ENCODE data around the gene TSPAN14. TPM values are rescaled to one million over a fixed set of nuclear protein-coding genes. Genes with fewer than 3 reads are reported as not detected.
A peak's percentile ranks its signal among the peaks of the same experiment; 100 is the strongest.

TSPAN14 gene
- total and polyA plus RNA-seq, 2 of the 8 experiments (the other 6 are each of a cell fraction or from before 2014, with no cell fraction given): 47.4 to 57.8 TPM

DNA sequence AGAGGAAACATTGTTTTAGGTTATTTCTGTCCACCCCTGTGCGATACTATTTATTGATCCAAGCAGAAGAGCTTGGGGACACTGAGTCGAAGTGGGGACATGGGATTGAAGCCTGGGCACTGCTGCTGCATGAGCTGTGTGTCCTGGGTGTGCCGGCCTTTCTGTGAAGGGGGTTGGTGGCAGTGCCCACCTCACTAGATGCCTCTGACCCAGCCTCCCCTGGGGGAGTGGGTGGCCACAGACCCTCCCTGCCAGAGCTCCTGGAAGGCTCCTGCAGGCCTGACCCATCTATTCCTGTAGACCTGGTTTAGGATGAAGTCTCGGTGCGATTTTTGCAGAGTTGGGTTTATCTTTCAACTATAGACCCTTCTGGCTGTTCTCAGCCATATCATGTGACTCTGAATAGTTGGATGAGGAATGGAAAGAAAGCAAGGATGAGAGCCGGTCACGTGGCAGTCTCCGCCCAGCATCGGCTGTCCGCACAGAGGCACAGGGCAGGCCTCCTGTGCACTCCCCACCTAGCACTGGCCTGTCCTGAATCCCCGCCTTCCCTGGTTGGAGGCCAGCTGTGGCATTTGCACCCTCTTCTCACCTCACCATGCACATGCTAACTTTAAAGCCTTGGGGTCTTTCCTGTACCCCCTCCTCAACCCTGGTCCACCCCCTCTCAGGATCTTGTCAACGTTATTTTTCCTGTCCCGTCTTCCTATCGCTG is 66.0 kb downstream of the TSPAN14 start:
- H4K20me1 ChIP-seq (replicated peaks in 1 of 2; ENCODE audit: control insufficient read depth in 1 of 2, insufficient read depth in 2 of 2, low read length in 2 of 2): peaks cover 1 to 3% of the 10 kb centered on the region in 2 experiments
- H2AK5ac ChIP-seq (ENCODE audit: low read depth, low read length): no peak overlapping the region
- H2BK15ac ChIP-seq (ENCODE audit: low read length): no peak overlapping the region
- H2AFZ ChIP-seq (ENCODE audit: low read length): no peak overlapping the region
- no peak overlapping the region for H4K5ac ChIP-seq (ENCODE audit: insufficient read length, low read depth, low read length)
- ChIA-PET POLR2A (ENCODE audit: partially characterized antibody) (no interaction called here), CTCF (ENCODE audit: partially characterized antibody) (interaction anchor here (0.6 to 3.0 kb wide), 4 partner anchors 15 to 140 kb away, joined by 3 to 22 read pairs (median 3); no protein-coding TSS in a partner anchor)
- H3K9ac ChIP-seq (replicated peaks in 1 of 4; ENCODE audit: extremely low read depth in 1 of 4, low read depth in 3 of 4, low read length in 3 of 4): no peak overlapping the region
- no peaks in the 10 kb centered on the region for H3K79me1 ChIP-seq (ENCODE audit: low read depth, low read length)
- no peak overlapping the region for H3K56ac ChIP-seq (replicated peaks; ENCODE audit: insufficient read length, low read depth, low read length)
- H2BK120ac ChIP-seq (replicated peaks; ENCODE audit: low read depth, low read length): no peak overlapping the region
- H3K4me3 ChIP-seq (ENCODE audit: extremely low read depth in 1 of 4, insufficient read depth in 2 of 4, low read depth in 3 of 4, low read length in 4 of 4): no peak overlapping the region
- no peak for FAIRE-seq
- H3K4me1 ChIP-seq (replicated peaks in 1 of 4; ENCODE audit: control insufficient read depth in 3 of 4, insufficient read depth in 4 of 4, low read length in 3 of 4): peaks cover 0 to 2% (median 0%) of the 10 kb centered on the region in 4 experiments; a peak in 3 of 7 replicates
- H3K27me3 ChIP-seq (replicated peaks in 1 of 4; ENCODE audit: control insufficient read depth in 3 of 4, extremely low read depth in 1 of 4, insufficient read depth in 3 of 4, low read length in 3 of 4): no peaks in the 10 kb centered on the region
- no peak overlapping the region for H3K18ac ChIP-seq (ENCODE audit: extremely low read depth, low read length)
- no peaks in the 10 kb centered on the region for H3K9me3 ChIP-seq (ENCODE audit: insufficient read depth in 2 of 2, low read depth in 1 of 2, low read length in 1 of 2)
- H3K36me3 ChIP-seq (ENCODE audit: control insufficient read depth in 2 of 4, insufficient read depth in 4 of 4, low read length in 3 of 4): peaks cover 0 to 9% (median 8%) of the 10 kb centered on the region in 4 experiments; a peak in 6 of 8 replicates
- no peak overlapping the region for H4K91ac ChIP-seq (replicated peaks; ENCODE audit: insufficient read length, low read length)
- WGBS, 2 experiments (ENCODE audit: extremely low coverage in 1 of 2, insufficient coverage in 1 of 2, insufficient read length in 1 of 2, insufficient replicate concordance in 2 of 2, low coverage in 1 of 2, low lambda C conversion rate in 2 of 2, missing lambda C conversion rate in 1 of 2): 93% methylated on average over 14 of the region's 14 CpGs; no CpG with 5 or more reads in 1 of the 2 experiments
- H3K23me2 ChIP-seq (ENCODE audit: low read depth, low read length): no peaks in the 10 kb centered on the region
- DNase-seq (ENCODE audit: low read depth in 1 of 2, low spot score in 2 of 2): no peak
- no peak overlapping the region for H2BK5ac ChIP-seq (ENCODE audit: low read depth, low read length)
- H3K4me2 ChIP-seq (ENCODE audit: insufficient read depth in 1 of 2, low read depth in 2 of 2, low read length in 2 of 2): no peak overlapping the region
- no peak overlapping the region for H3K27ac ChIP-seq (ENCODE audit: low read depth, low read length)
- H3K23ac ChIP-seq (ENCODE audit: insufficient read length): no peak overlapping the region
- no peak overlapping the region for H3K4ac ChIP-seq (replicated peaks; ENCODE audit: insufficient read length, low read depth, low read length)
- no peak overlapping the region; the same call in 1 of the 2 replicates for H4K8ac ChIP-seq (ENCODE audit: extremely low read depth, insufficient read depth, low read length)
- H3K79me2 ChIP-seq (ENCODE audit: control insufficient read depth in 1 of 2, insufficient read depth in 2 of 2, low read length in 2 of 2): no peaks in the 10 kb centered on the region
- no peak overlapping the region for H2BK20ac ChIP-seq (ENCODE audit: low read length)
- H2BK12ac ChIP-seq (ENCODE audit: low read depth, low read length): no peak overlapping the region
- TF ChIP-seq POLR2AphosphoS5 (IDR thresholded peaks at IDR 0.05; ENCODE audit: low read depth, low read length): 0 out of 2 replicates have a peak, but pooled peaks have one; percentile 16
- TF ChIP-seq BRCA1 (IDR thresholded peaks at IDR 0.05; ENCODE audit: low read depth, low read length): no peak
- H3K14ac ChIP-seq (ENCODE audit: insufficient read length): no peak overlapping the region
